Suppressor macrophage treated with lipopolysaccharide for 4 hours (primary cell): ENCODE results near the gene AKR7A2.
"Not testable (repeated sequence)": the region's sequence is repeated elsewhere in the genome, so short reads cannot be mapped to it uniquely, and the experiment has no call there.

Source experiments
- DNase-seq: peaks from one replicate; pipeline ENCODE4 v3.0.0-alpha.2; 2020

The AKR7A2 gene

DNA sequence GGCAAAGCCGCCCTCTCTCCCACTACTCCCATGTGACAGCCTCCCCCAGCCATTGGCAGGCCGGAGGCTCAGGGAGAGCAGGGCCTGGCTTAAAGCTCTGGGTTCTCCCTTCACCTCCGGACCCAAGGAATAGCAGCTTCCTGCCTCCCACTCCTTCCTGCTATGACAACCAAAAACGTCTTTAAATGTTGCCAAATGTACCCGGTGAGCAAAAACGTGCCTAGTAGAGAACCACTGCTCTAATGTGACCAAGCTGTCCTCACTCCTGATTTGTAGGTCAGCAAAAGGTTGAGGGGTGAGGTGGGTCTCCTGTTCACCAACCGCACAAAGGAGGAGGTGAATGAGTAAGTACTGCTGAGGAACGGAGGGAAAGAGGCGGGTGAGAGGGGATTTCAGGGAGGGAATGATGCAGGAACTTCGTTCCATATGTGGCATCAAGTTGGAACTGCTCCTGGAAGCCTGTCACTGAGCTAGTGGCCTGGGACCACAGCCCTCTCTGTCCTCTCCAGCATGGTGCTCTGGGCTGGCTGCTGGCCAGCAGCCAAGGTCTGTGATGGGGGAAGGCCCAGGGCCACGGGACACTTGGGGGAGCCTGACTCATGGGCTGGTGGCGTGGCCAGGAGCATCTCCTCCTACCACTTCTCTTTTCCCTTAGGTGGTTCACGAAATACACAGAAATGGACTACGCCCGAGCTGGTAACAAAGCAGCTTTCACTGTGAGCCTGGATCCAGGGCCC, 54.6 kb downstream of the AKR7A2 start:
- peak; percentile 74 for DNase-seq

DNA sequence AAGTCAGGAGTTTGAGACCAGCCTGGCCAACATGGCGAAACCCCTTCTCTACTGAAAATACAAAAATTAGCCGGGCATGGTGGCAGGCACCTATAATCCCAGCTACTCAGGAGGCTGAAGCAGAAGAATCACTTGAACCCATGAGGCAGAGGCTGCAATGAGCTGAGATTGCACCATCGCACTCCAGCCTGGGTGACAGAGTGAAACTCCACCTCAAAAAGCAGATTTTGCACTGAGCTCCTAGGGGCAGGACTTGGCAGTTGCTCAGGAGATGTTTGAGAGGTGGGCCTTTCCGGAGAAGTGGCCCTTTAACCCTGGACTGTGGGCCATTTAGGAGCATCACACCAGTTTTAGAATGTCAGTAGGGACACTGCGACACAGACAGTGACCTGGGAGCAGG, 55.6 kb downstream of the AKR7A2 start:
- DNase-seq: not testable (repeated sequence)

DNA sequence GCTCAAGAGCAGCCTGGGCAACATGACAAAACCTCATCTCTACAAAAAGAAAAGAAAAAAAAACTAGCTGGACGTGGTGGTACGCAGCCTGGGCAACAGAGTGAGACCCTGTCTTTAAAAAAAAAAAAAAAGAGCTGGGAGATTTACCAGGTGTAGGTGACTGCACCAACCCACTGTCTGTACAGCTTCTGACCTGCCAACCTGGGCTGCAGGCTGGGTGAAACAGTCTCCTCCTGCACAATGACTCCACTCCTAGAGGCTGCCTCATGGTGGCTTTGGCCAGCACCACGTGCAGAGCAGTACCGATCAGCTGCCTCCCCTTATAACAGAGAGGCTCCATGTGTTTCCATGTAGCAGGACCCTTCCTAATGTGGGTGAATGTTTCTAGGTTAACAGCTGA, 56.7 kb downstream of the AKR7A2 start:
- no peak for DNase-seq

DNA sequence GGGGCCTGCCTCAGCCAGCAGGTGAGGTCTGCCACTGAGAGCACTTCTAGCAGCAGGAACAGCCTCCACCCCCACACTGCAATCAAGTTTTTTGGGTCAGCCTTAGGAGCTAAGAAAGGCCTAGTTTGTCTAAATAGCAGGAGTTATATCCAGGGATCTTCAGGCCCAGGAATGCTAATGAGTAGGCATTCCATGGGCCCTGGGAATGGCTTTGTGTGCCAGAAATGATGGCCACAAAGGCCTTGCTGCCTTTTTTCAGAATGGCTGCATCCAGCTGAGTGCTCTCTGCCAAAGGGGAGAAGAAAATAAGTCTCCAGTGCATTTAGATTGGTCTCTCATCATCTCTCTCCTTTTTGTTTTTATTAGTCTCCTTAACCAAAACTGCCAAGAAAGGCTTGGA, 57.5 kb downstream of the AKR7A2 start:
- DNase-seq: no peak
